ENCODE data around the gene ZFPL1.

- peak in 2 of 3 experiments; percentile 99 to 100 for TF ChIP-seq CTCF (IDR thresholded peaks at IDR 0.05)
- no peak for TF ChIP-seq EP300 (IDR thresholded peaks at IDR 0.05)
- no peak for TF ChIP-seq POLR2A (IDR thresholded peaks at IDR 0.05; ENCODE audit: low read depth)
- peak; percentile 16 to 71 for TF ChIP-seq POLR2AphosphoS5 (IDR thresholded peaks at IDR 0.05)
Observed at GRCh38 chr11:65110354-65110861, 26.4 kb downstream of the ZFPL1 start.

Measured in esophagus muscularis mucosa (tissue), 4 donors.